Left ventricle myocardium inferior (tissue), 1 donor: ENCODE results near the gene COBLL1. TPM values are rescaled to one million over a fixed set of nuclear protein-coding genes. Genes with fewer than 3 reads are reported as not detected.

ENCODE experiments used
- DNase-seq: peaks from one replicate; pipeline ENCODE4 v3.0.0-alpha.2; 2020
- H3K27ac ChIP-seq: fragments of 200-600 bp; replicated peaks from 2 replicates; pipeline ENCODE4 v1.8.0; 2021
- H3K27me3 ChIP-seq: fragments of 200-600 bp; 2 replicates; pipeline ENCODE4 v1.8.0; 2021; ENCODE audit warnings: low read depth
- H3K36me3 ChIP-seq: fragments of 200-600 bp; 2 replicates; pipeline ENCODE4 v1.8.0; 2021
- H3K4me1 ChIP-seq: fragments of 200-600 bp; 2 replicates; pipeline ENCODE4 v1.8.0; 2021
- H3K4me3 ChIP-seq: fragments of 200-600 bp; 2 replicates; pipeline ENCODE4 v1.8.0; 2021; ENCODE audit warnings: mild to moderate bottlenecking, moderate library complexity
- H3K9me3 ChIP-seq: fragments of 200-600 bp; replicated peaks from 2 replicates; pipeline ENCODE4 v1.8.0; 2021
- CTCF ChIP-seq: fragments of 200-600 bp; IDR thresholded peaks from 2 replicates; pipeline ENCODE4 v1.8.0; 2021; ENCODE audit warnings: antibody characterized with exemption, mild to moderate bottlenecking, borderline replicate concordance
- intact Hi-C: fragments of 100-400 bp; cut with micrococcal nuclease; formaldehyde crosslinking; loops from one replicate; pipeline ENCODE4 v1.11.0; 2022
- total RNA-seq: library from RNA; stranded (reverse); fragmentation: NEBNext Ultra II Directional; extraction: Animal tissue kit (Norgen Biotek cat#: 25700); gene quantifications from one replicate; pipeline ENCODE4 v1.2.1, GENCODE V29; 2021
- donor health status: DM: no; HTN: yes; CAD: no; lungs with severe emphysema.

COBLL1 gene
- total RNA-seq, 1 donor from 2014 or later: 15.3 TPM

GRCh38 chr2:164747783-164748433 is 93.7 kb downstream of the COBLL1 start:
- peak overlapping the region; percentile 16 for H3K27ac ChIP-seq
- H3K4me1 ChIP-seq: peaks cover 60% of the 10 kb centered on the region
- no peak for DNase-seq
- no peak for TF ChIP-seq CTCF
- H3K27me3 ChIP-seq: no peaks in the 10 kb centered on the region
- no peaks in the 10 kb centered on the region for H3K36me3 ChIP-seq
- no peaks in the 10 kb centered on the region for H3K9me3 ChIP-seq
- H3K4me3 ChIP-seq: no peak overlapping the region
- intact Hi-C loops: loop anchor here (10.0 kb wide), 1 partner anchor 87 kb away; no protein-coding TSS in a partner anchor

- H3K36me3 ChIP-seq: no peaks in the 10 kb centered on the region
- intact Hi-C loops: loop anchor here (10.0 kb wide), 1 partner anchor 88 kb away; no protein-coding TSS in a partner anchor
- peaks cover 57% of the 10 kb centered on the region for H3K4me1 ChIP-seq
- H3K27ac ChIP-seq: peak overlapping the region; percentile 16
- DNase-seq: no peak
- H3K27me3 ChIP-seq: no peaks in the 10 kb centered on the region
- TF ChIP-seq CTCF: no peak
- no peaks in the 10 kb centered on the region for H3K9me3 ChIP-seq
- no peak overlapping the region for H3K4me3 ChIP-seq
These were observed 94.5 kb downstream of the COBLL1 start for GRCh38 chr2:164747140-164747539.

GRCh38 chr2:164746713-164747112 is 94.9 kb downstream of the COBLL1 start:
- Histone ChIP-seq H3K36me3 (no peaks in the 10 kb centered on the region), H3K9me3 (no peaks in the 10 kb centered on the region), H3K27ac (no peak overlapping the region), H3K27me3 (no peaks in the 10 kb centered on the region), H3K4me1 (peaks cover 53% of the 10 kb centered on the region), H3K4me3 (no peak overlapping the region)
- TF ChIP-seq CTCF: no peak
- no peak for DNase-seq
- intact Hi-C loops: loop anchor here (10.0 kb wide), 1 partner anchor 88 kb away; no protein-coding TSS in a partner anchor

- Histone ChIP-seq H3K27ac (no peak overlapping the region), H3K27me3 (no peaks in the 10 kb centered on the region), H3K9me3 (no peaks in the 10 kb centered on the region), H3K36me3 (no peaks in the 10 kb centered on the region), H3K4me3 (no peak overlapping the region), H3K4me1 (peaks cover 43% of the 10 kb centered on the region)
- no peak for DNase-seq
- no peak for TF ChIP-seq CTCF
- intact Hi-C loops: loop anchor here (10.0 kb wide), 1 partner anchor 90 kb away; no protein-coding TSS in a partner anchor
These were observed 96.4 kb downstream of the COBLL1 start for GRCh38 chr2:164745012-164745797.

- H3K4me3 ChIP-seq: no peak overlapping the region
- no peak overlapping the region for H3K27ac ChIP-seq
- no peaks in the 10 kb centered on the region for H3K27me3 ChIP-seq
- H3K9me3 ChIP-seq: no peaks in the 10 kb centered on the region
- H3K4me1 ChIP-seq: peaks cover 41% of the 10 kb centered on the region
- DNase-seq: no peak
- no peaks in the 10 kb centered on the region for H3K36me3 ChIP-seq
- intact Hi-C loops: loop anchor here (10.0 kb wide), 1 partner anchor 92 kb away; no protein-coding TSS in a partner anchor
- TF ChIP-seq CTCF: no peak
These were observed 98.8 kb downstream of the COBLL1 start for GRCh38 chr2:164742738-164743317.
